Caco-2 (cell line): ENCODE data around the gene INS. TPM values are rescaled to one million over a fixed set of nuclear protein-coding genes. Genes with fewer than 3 reads are reported as not detected.

Source experiments
- BruUV-seq: library from RNA; stranded (reverse); fragments of 400-500 nt; replicated peaks from 2 replicates; lab custom pipeline; 2021; lab: Mats Ljungman, UMichigan
- CTCF ChIA-PET: fragments of 300-600 bp; sonication (Branson Sonifier 250); formaldehyde crosslinking; loops from one replicate; lab custom pipeline; 2022; ENCODE audit warnings: antibody characterized with exemption; lab: Charles Lee
- POLR2A ChIA-PET: fragments of 300-600 bp; sonication (Branson Sonifier 250); formaldehyde crosslinking; loops from one replicate; lab custom pipeline; 2022; ENCODE audit warnings: antibody characterized with exemption; lab: Charles Lee
- DNase-seq, 2 experiments: peaks; one replicate each; pipeline versions ENCODE4 v3.0.0 to v3.0.0-alpha.2; 2020 to 2022
- H3K27me3 ChIP-seq: replicated peaks from 2 replicates; pipeline ENCODE4 v1.6.0; 2011; ENCODE audit warnings: low read length; ENCODE audit not compliant: control insufficient read depth, insufficient read depth
- H3K36me3 ChIP-seq: 2 replicates; pipeline ENCODE4 v1.5.1; 2011; ENCODE audit warnings: low read length; ENCODE audit not compliant: control insufficient read depth, insufficient read depth
- H3K4me1 ChIP-seq: fragments of 250-450 bp; sonication (Bioruptor Pico); 2 replicates; pipeline ENCODE4 v1.5.1; 2020; ENCODE audit warnings: mild to moderate bottlenecking
- H3K4me3 ChIP-seq: 2 replicates; pipeline ENCODE4 v1.5.1; 2011; ENCODE audit warnings: low read depth, mild to moderate bottlenecking, control low read depth, low read length
- H3K9me3 ChIP-seq: fragments of 250-450 bp; sonication (Bioruptor Pico); 2 replicates; pipeline ENCODE4 v1.5.1; 2020; ENCODE audit warnings: mild to moderate bottlenecking, moderate library complexity
- H3K27ac Mint-ChIP-seq: one replicate; pipeline ENCODE4 v1.8.0; 2022; ENCODE audit warnings: mixed read lengths; ENCODE audit not compliant: unreplicated experiment
- H3K27me3 Mint-ChIP-seq: one replicate; pipeline ENCODE4 v1.8.0; 2022; ENCODE audit warnings: mixed read lengths; ENCODE audit not compliant: insufficient read depth, unreplicated experiment
- H3K36me3 Mint-ChIP-seq: one replicate; pipeline ENCODE4 v1.8.0; 2022; ENCODE audit warnings: mild to moderate bottlenecking, mixed read lengths; ENCODE audit not compliant: insufficient read depth, unreplicated experiment
- H3K4me1 Mint-ChIP-seq: one replicate; pipeline ENCODE4 v1.8.0; 2022; ENCODE audit warnings: low read depth, mixed read lengths; ENCODE audit not compliant: unreplicated experiment
- H3K4me3 Mint-ChIP-seq: one replicate; pipeline ENCODE4 v1.8.0; 2022; ENCODE audit warnings: mild to moderate bottlenecking, moderate library complexity, mixed read lengths; ENCODE audit not compliant: unreplicated experiment
- H3K9me3 Mint-ChIP-seq: one replicate; pipeline ENCODE4 v1.8.0; 2022; ENCODE audit warnings: mixed read lengths; ENCODE audit not compliant: unreplicated experiment
- CTCF ChIP-seq, 2 experiments: fragments of 200-600 bp in 1 of 2; IDR thresholded peaks; 1 replicate in 1 of 2; 2 replicates in 1 of 2; pipeline versions ENCODE4 v1.5.1 to v1.8.0; 2011 to 2022; ENCODE audit warnings: antibody characterized with exemption in 1 of 2, control low read depth in 1 of 2, inconsistent platforms in 1 of 2, low read depth in 1 of 2, low read length in 1 of 2, mild to moderate bottlenecking in 1 of 2, moderate library complexity in 1 of 2; ENCODE audit not compliant: insufficient read depth in 1 of 2, severe bottlenecking in 1 of 2, unreplicated experiment in 1 of 2
- intact Hi-C: fragments of 100-400 bp; cut with micrococcal nuclease; formaldehyde crosslinking; loops from one replicate; pipeline ENCODE4 v1.10.0; 2022; ENCODE audit not compliant: unreplicated experiment
- total RNA-seq: library from RNA; stranded (reverse); gene quantifications from 2 replicates; pipeline ENCODE4 v1.2.3, GENCODE V29; 2022

INS gene
- total RNA-seq, 1 experiment from 2014 or later = not detected

DNA sequence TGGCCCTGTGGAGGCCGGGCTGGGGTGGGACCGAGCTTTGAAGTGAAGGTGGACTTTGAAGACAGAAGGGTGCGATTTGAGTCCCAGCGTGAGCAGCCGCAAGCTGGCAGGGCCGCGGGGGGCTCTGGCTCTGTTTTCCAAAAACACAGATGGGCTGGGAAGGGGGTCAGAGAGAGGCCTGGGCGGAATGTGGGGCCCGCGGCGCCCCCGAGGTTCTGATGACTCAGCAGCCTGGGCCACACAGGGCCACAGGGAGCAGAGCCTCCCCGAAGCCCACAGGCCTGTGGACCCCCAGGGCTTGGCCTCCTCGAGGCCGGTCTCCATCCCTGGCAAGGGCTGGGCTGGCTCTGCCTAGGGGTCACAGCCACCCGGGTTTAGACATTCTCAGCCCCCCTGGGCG lies 6.1 kb downstream of the INS start:
- H3K27me3 Mint-ChIP-seq = no peaks in the 10 kb centered on the region

DNA sequence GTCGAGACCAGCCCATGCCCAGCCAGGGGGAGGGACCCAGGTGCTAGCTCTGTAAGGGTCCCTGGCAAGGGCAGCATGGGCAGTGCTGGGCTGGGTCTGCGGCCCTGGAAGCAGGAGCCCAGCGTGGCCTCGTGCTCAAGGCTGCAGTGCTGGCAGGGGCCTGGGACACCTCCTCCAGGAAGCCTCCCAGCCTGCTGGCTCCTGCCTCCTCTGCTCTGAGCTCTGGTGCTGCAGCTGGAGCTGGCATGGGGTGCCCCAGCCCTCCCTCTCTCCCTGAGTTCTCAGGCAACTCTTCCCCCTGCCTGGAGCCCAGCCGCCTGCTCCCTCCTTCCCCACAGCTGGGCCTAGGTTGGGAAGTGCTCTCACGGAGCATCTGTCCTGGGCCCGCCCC lies 6.8 kb downstream of the INS start:
- BruUV-seq = no TSS peak
- H3K9me3 Mint-ChIP-seq = no peaks in the 10 kb centered on the region
- H3K4me1 Mint-ChIP-seq = no peaks in the 10 kb centered on the region
- POLR2A ChIA-PET = no interaction called here
- no peaks in the 10 kb centered on the region for H3K9me3 ChIP-seq
- no peaks in the 10 kb centered on the region for H3K27me3 ChIP-seq
- no peak for DNase-seq
- no peaks in the 10 kb centered on the region; the same call in 1 of the 2 replicates for H3K4me1 ChIP-seq
- no peak overlapping the region for H3K4me3 ChIP-seq
- no peaks in the 10 kb centered on the region for H3K36me3 ChIP-seq
- intact Hi-C loops = no loop called here
- H3K4me3 Mint-ChIP-seq = no peak overlapping the region
- H3K27me3 Mint-ChIP-seq = no peaks in the 10 kb centered on the region
- CTCF ChIA-PET = interaction anchor here (0.9 to 8.1 kb wide), 10 partner anchors 12 to 514 kb away, joined by 3 to 188 read pairs (median 14); partner anchors contain the start of gene INS
- H3K36me3 Mint-ChIP-seq = no peaks in the 10 kb centered on the region
- no peak for TF ChIP-seq CTCF (IDR thresholded peaks at IDR 0.05; ENCODE audit: insufficient read depth in 1 of 2, low read depth in 1 of 2, low read length in 1 of 2, severe bottlenecking in 1 of 2, unreplicated experiment in 1 of 2)
- no peak overlapping the region for H3K27ac Mint-ChIP-seq

More for the DNA sequence above, 6.1 kb downstream of the INS start:
- H3K4me1 ChIP-seq = no peaks in the 10 kb centered on the region; the same call in 1 of the 2 replicates
- CTCF ChIA-PET = interaction anchor here (1.6 to 8.1 kb wide), 2 partner anchors 11 to 463 kb away, joined by 3 to 168 read pairs; partner anchors contain the start of gene INS
- POLR2A ChIA-PET = no interaction called here
- Mint-ChIP-seq H3K4me1 (no peaks in the 10 kb centered on the region), H3K36me3 (no peaks in the 10 kb centered on the region), H3K27ac (no peak overlapping the region), H3K4me3 (no peak overlapping the region), H3K9me3 (no peaks in the 10 kb centered on the region)
- no peaks in the 10 kb centered on the region for H3K9me3 ChIP-seq
- no peaks in the 10 kb centered on the region for H3K36me3 ChIP-seq
- intact Hi-C loops = no loop called here
- DNase-seq = no peak
- no peak for TF ChIP-seq CTCF (IDR thresholded peaks at IDR 0.05; ENCODE audit: insufficient read depth in 1 of 2, low read depth in 1 of 2, low read length in 1 of 2, severe bottlenecking in 1 of 2, unreplicated experiment in 1 of 2)
- no TSS peak for BruUV-seq
- no peaks in the 10 kb centered on the region for H3K27me3 ChIP-seq
- no peak overlapping the region for H3K4me3 ChIP-seq

GRCh38 chr11:2153581-2154194 lies 7.3 kb downstream of the INS start:
- no peaks in the 10 kb centered on the region; the same call in 1 of the 2 replicates for H3K4me1 ChIP-seq
- H3K4me3 ChIP-seq = no peak overlapping the region
- H3K36me3 ChIP-seq = no peaks in the 10 kb centered on the region
- no peaks in the 10 kb centered on the region for H3K36me3 Mint-ChIP-seq
- DNase-seq = no peak
- H3K27ac Mint-ChIP-seq = no peak overlapping the region
- H3K4me3 Mint-ChIP-seq = no peak overlapping the region
- no TSS peak for BruUV-seq
- intact Hi-C loops = no loop called here
- H3K4me1 Mint-ChIP-seq = no peaks in the 10 kb centered on the region
- no peaks in the 10 kb centered on the region for H3K27me3 ChIP-seq
- no peaks in the 10 kb centered on the region for H3K27me3 Mint-ChIP-seq
- no peak for TF ChIP-seq CTCF (IDR thresholded peaks at IDR 0.05; ENCODE audit: insufficient read depth in 1 of 2, low read depth in 1 of 2, low read length in 1 of 2, severe bottlenecking in 1 of 2, unreplicated experiment in 1 of 2)
- ChIA-PET POLR2A (interaction anchor here (0.5 kb wide), 1 partner anchor 206 kb away, joined by 3 read pairs; no protein-coding TSS in a partner anchor), CTCF (interaction anchor here (0.9 to 11.5 kb wide), 15 partner anchors 10 to 513 kb away, joined by 3 to 188 read pairs (median 38); partner anchors contain the start of gene INS)
- no peaks in the 10 kb centered on the region for H3K9me3 Mint-ChIP-seq
- no peaks in the 10 kb centered on the region for H3K9me3 ChIP-seq
